ENCODE results near the gene ELFN1.

ELFN1 gene

GRCh38 chr7:1641173-1641572, 28.9 kb upstream of the ELFN1 start:
- Histone ChIP-seq H3K4me3 (replicated peaks; ENCODE audit: insufficient read depth, low read length) (no peak overlapping the region), H3K27me3 (ENCODE audit: insufficient read depth, poor library complexity, severe bottlenecking) (no peaks in the 10 kb centered on the region), H3K27ac (replicated peaks) (no peak overlapping the region)
- TF ChIP-seq GABPA (IDR thresholded peaks at IDR 0.05; ENCODE audit: low read depth) (no peak), CTCF (IDR thresholded peaks at IDR 0.05; ENCODE audit: insufficient read depth, low read length) (no peak)
- no peak for DNase-seq (ENCODE audit: low read depth in 1 of 2, low spot score in 1 of 2)

GRCh38 chr7:1641661-1642260, 28.3 kb upstream of the ELFN1 start:
- TF ChIP-seq SPI1 (IDR thresholded peaks at IDR 0.05; ENCODE audit: borderline replicate concordance, low read depth): no peak
- no peak for TF ChIP-seq CTCF (IDR thresholded peaks at IDR 0.05; ENCODE audit: insufficient read depth, low read length)
- TF ChIP-seq GABPA (IDR thresholded peaks at IDR 0.05; ENCODE audit: low read depth): no peak
- no peak for TF ChIP-seq REST (IDR thresholded peaks at IDR 0.05; ENCODE audit: insufficient replicate concordance, low read depth)
- TF ChIP-seq POLR2AphosphoS5 (IDR thresholded peaks at IDR 0.05; ENCODE audit: low read depth): no peak
- DNase-seq (ENCODE audit: low read depth in 1 of 2, low spot score in 1 of 2): no peak
- Histone ChIP-seq H3K27me3 (ENCODE audit: insufficient read depth, poor library complexity, severe bottlenecking) (no peaks in the 10 kb centered on the region), H3K4me3 (replicated peaks; ENCODE audit: insufficient read depth, low read length) (no peak overlapping the region), H3K27ac (replicated peaks) (no peak overlapping the region)

- Histone ChIP-seq H3K27me3 (ENCODE audit: insufficient read depth, poor library complexity, severe bottlenecking) (no peaks in the 10 kb centered on the region), H3K27ac (replicated peaks) (no peak overlapping the region), H3K4me3 (replicated peaks; ENCODE audit: insufficient read depth, low read length) (no peak overlapping the region)
- TF ChIP-seq GABPA (IDR thresholded peaks at IDR 0.05; ENCODE audit: low read depth) (no peak), POLR2AphosphoS5 (IDR thresholded peaks at IDR 0.05; ENCODE audit: low read depth) (no peak), CTCF (IDR thresholded peaks at IDR 0.05; ENCODE audit: insufficient read depth, low read length) (no peak), SPI1 (IDR thresholded peaks at IDR 0.05; ENCODE audit: borderline replicate concordance, low read depth) (no peak), REST (IDR thresholded peaks at IDR 0.05; ENCODE audit: insufficient replicate concordance, low read depth) (no peak)
- no peak for DNase-seq (ENCODE audit: low read depth in 1 of 2, low spot score in 1 of 2)
Measured at GRCh38 chr7:1642291-1642731, 27.8 kb upstream of the ELFN1 start.
